ENCODE data around the gene USP3.

USP3 gene

GRCh38 chr15:63595688-63596087 lies 91.3 kb downstream of the USP3 start:
- DNase-seq: no peak

GRCh38 chr15:63596676-63597037 lies 92.3 kb downstream of the USP3 start:
- DNase-seq: no peak

DNA sequence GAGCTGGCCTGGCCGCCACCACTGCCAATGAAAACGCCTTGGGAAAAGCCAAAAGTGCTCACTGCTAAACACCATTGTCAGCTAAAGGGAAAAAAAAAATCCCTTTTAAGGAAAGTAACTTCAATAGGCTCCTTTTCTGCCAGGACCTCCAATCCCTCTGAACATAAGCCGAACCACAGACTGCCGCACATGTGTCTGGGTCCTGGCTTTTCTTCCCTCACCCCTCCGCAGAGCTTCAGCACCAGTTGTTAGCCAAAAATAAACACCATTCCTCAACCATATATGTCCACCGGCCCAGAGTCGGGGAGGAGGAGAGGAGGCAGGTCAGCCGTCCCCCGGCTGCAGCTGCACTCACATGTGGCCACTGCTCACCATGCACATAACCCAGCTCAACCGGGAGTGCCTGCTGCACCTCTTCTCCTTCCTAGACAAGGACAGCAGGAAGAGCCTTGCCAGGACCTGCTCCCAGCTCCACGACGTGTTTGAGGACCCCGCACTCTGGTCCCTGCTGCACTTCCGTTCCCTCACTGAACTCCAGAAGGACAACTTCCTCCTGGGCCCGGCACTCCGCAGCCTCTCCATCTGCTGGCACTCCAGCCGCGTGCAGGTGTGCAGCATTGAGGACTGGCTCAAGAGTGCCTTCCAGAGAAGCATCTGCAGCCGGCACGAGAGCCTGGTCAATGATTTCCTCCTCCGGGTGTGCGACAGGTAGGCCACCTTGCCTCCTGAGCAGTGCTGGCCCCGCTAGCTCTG lies 92.8 kb downstream of the USP3 start, which contains the start of gene FBXL22:
TSS of gene FBXL22 (plus strand) at position 350 of the 753 bp plus-strand sequence. CDS start at position 356, 6 bp downstream.
- peak; percentile 28 for DNase-seq

DNA sequence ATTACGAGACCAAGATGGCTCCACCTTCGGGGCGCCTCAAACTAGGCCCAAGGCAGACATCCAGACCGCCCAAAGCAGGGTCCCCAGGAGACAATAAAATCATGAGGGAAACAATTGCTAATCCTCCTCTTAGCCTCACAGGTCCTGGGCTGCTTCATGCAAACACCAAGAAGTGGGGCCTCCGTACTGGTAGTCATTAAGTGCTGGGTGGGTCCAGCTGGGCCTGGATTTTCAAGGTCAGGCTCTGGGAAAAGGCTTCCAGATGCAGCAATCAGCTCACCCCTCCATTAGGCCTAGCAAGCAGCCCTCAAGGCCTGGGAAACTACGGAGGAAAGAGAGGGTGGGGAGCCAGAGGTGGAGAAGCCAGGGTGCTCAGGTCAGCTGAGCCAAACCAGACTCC lies 93.4 kb downstream of the USP3 start:
- DNase-seq: no peak

DNA sequence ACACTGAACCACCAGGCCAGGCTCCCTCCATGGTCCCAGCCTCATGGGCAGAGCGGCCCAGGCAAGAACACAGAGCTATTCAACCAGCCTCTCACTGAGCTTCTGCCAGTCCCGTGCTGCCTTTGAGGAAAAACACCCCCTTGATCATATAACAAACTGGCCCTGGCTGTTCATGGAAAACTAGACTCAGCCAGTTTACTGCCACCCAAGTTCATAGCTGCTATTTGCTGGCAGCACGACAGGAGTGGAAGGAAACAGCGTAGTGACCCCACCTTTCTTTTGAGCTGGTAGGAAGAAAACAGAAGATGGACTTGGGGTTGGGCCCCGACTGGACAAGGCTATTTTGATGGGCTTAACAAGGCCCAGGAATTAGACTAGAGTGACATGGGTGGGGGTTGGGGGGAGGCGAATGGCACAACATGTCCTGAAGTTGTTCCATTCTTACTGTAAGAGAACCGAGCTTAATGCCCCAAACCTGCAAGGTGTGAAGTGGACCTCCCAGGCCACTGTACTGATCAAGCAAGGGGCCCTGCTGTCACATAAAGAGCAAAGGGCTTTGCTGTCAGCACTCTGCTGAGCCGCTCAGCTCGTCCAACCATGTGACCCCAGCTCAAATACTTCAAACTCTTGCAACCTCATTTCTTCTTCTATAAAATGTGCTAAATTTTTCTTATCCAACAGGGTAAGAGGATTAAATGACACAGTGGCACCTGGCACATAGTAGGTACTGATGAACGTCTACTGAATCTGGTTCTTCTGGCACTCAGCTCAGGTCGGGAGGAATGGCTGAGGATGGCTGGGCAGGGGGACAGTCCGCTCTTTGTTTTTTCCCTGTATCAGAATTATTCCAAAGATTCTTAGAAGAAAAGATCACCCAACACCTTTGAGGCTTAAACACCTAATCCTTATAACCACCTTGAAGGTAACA lies 94.3 kb downstream of the USP3 start:
- DNase-seq: no peak

DNA sequence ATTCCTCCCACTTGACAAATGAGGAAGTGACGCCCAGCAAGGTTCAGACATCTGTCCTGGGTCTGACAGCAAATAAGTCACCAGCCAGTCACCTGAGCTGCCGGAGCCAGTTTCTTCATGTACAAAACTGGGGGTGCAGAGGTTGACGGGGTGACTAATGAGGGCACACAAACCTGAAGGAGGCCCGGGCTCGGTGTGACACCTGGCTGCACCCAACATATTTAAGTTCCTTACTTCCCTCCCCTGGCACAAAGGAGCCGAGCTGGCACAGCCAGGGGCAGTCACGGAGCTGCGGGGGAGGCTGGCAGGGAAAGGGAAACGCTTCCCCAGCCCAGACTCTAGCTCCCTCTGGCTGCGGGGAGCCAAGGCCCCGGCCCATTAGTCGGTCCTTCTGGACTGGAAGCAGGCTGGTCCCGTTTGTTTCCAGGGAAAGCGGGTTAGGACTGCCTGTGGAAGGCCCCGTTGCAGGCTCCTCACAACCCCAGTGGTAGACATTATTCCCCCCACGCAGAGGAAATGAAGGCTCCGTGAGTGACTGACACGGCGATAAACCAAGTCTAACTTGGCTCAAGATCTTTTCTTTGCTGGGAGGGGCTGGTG lies 95.1 kb downstream of the USP3 start:
- DNase-seq: no peak

DNA sequence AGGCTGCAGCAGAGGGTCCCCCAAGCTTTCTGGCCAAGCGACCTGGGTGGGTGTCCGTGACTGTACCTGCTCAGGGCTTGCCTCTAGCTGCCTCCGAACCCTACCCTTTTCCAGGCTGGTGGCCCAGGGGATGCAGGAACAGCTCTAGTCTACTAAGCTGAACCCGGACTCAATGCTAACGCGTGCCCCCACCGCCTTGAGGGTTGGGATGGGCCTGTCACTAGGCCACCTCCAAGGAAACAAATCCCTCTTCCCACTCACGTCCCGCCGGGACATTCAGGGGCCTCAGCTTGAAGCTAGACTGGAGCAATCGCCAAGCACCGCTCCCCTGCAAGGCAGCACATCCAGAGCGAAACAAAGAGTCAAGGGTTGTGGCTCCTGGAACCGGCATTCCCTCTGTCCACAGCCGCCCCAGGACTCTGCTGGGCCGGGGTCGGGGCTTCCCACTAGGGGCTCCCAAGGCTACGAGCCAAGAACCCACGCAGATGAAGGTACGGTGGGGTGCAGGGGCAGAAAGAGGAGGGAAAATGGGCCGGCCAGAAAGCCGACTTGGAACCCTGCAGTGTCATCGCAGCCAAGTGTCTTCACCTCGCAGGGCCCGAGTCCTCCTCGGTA lies 95.7 kb downstream of the USP3 start:
- DNase-seq: no peak

GRCh38 chr15:63600616-63601025 lies 96.2 kb downstream of the USP3 start:
- no peak for DNase-seq

DNA sequence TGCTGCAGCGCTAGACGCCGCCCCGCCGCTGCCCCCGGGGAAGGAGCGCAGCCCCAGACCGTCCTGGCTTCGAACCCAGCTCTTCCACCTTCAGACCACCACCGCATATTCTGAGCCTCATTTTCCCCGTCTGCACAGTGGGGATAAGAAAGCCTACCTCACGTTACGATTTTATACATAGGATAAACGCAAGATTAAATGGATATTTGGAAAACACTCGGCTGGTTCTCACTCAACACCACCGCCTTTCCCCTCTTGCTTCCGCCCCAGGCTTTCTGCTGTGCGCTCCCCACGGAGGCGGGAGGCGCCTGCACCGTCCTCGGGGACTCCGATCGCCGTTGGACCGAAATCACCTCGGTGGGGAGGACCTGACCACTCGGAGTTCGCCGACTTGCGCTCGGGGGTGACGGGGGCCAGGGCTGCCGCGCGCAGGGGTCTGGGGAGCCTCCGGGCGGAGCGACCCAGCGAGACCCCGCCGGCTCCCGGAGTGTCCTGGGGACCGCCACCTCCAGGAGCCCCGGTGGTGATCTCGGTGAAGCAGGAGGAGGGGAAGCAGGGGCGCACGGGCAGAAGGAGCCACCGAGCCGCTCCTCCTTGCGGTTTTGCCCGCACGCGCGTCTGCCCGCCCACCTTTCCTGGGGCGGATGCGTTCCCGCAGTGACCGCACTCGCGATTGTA lies 96.8 kb downstream of the USP3 start:
- no peak for DNase-seq

DNA sequence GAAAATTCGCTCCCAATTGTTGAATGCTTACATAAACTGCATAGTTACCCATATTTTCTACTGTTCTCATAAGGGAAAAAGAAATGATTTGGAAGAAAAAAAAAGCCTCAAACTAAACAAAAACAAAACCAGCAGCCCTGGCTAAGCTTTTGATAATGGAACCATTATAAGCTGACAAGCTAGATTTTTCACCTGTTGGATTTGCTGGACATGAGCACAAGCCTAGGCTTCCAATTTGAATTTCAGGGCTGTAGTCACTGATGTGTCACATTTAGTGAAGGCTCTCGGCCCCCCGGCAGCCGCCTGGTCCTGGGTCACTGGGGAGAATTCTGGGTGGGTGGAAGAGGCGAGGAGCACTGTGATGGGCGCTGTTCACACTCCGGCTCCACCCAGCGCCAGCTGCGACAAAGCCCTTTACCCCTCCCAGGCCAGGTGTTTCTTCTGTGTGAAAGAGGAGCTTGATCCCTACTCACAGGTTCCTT lies 97.4 kb downstream of the USP3 start:
- DNase-seq: peak; percentile 38

DNA sequence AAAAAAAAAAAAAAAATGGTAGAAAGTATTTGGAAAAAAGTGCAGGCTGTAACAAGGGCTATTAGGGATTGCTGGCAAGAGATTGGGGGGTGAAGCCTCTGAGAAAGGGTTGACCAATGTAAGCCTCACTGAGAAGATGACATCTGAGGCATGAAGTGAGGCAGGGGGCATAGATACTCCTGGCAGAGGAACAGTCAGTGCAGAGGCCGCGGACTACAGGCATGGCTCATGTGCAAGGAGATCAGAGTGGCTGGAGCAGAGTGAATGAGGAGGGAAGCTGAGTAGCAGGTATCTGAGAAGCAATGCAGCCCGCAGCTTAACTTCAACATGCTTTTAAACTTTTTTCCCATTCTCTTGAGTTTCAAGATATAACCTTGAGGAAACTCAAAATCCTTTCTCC lies 98.2 kb downstream of the USP3 start:
- DNase-seq: no peak

GRCh38 chr15:63603516-63603915 lies 99.1 kb downstream of the USP3 start:
- no peak for DNase-seq

DNA sequence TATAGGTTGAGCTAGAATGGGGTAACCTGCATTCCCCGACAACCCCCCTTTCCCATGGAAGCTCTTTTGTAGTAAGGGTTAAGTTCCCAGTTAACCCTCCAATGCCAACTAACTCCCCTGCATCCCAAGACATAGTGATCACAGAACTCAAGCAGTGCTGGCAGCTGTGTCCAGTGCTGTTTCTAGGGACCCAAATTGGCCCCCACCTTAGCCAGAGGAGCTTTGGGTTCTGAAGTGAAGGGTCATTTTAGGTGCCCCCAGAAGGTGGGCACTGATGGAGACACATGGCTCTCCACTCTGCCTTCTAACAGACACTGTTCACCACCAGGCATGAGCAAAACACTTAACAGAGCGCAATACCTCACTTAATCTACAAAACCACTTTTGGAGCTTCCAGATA lies 99.9 kb downstream of the USP3 start:
- no peak for DNase-seq

- no peak for DNase-seq
Measured at GRCh38 chr15:63605036-63605435, 100.6 kb downstream of the USP3 start.

- no peak for DNase-seq
Measured at GRCh38 chr15:63605816-63606215, 101.4 kb downstream of the USP3 start.

DNA sequence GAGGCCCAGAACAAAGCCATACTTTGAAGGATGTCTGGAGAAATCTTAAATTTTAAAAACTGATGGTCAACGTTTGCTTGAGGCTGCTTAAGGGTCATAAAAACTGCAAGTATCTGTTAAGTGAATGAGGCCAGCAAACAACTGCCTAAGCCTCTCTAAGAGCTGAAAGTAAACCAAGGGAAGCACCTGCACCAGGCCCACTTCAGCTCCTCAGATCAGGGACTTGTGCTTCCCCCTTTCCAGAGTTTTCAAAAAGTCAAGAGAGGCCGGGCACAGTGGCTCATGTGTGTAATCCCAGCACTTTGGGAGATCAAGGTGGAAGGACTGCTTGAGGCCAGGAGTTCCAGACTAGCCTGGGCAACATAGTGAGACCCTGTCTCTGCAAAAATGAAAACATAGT lies 101.9 kb downstream of the USP3 start:
- no peak for DNase-seq

DNA sequence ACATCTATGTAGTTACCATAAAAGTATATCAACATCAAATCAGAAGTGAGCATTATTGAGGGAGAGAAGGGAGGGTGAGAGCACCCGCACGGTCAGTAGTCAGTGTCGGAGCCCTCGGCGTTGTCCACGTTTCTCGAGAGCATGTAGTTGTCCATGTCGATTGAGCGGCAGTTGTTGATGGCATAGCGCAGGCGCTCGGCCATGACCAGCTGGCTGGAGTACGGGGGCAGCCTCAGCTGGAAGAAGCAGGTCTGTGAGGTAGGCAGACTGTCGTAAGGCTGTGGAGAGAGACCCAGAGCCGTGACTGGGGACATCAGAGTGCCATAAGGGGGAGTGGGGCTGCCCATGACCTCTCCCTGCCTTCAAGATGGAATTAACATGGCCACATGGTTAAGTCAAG lies 104.6 kb downstream of the USP3 start:
- DNase-seq: no peak

GRCh38 chr15:63609448-63609847 lies 105.1 kb downstream of the USP3 start:
- DNase-seq: no peak

DNA sequence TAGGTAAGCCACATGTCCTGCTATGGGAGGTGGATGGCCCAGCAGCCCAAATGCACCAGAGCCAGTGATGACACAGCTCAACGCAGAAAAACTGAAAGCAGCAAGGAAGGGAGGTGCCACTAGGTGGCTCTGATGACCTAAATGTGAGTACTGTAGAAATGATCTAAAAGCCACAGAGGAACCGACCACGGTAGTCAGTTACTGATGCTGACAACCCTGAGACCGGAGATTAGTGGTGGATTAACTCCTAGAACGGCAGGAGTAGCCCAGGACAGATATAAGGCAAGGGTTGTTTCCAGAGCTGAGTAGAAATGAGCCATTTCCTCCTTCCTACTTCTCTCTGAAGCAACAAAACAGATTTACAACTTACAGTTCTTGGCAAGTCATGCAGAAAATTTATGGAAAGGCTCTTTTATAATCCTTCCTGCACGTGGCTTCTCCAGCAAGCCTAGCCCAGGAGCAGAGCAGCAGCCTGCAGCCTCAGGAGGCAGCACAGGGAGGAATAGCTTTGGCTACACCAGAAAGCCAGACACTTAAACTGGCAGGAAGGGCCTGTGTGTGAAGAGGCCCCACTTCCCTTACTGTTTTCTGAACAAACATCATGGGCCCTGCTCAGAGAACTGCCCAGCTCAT lies 105.9 kb downstream of the USP3 start:
- DNase-seq: peak; percentile 52

DNA sequence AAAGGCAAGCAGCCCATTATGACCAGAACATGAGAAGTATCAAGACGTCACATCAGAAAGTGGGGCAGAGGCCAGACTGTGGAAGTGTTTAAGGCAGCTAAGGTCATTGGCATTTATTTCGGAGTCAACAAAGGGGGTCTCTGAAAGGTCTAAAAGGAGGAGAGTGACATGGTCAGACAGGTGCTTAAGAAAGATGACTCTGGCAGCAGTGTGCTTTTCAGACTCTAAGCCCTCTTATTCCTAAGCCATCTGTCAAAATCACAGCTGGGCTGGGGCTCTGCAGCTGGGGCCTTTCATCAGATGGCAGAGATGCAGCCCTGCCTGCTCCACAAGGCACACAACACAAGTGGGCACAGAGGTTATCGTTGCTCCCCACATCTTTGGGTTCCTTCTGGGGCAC lies 106.8 kb downstream of the USP3 start:
- DNase-seq: no peak

GRCh38 chr15:63612300-63612699 lies 107.9 kb downstream of the USP3 start:
- no peak for DNase-seq

DNA sequence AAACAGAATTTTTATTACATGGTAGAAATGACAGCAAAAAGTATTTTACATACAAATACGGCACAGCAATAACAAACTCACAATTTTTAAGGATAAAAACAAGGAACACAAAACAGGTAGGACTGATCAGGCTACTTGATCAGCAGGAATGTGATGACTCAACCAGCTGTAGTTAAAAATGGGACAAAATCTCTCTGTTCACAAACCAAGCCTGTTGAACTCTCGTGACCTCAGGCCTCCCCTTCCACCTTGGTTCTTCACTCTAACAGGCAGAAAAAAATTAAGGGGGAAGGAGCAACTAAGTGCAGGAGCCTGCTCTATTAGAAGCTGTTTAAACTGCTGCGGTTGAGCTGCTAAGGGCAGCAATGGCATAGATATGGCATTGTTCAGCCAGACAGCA lies 111.5 kb downstream of the USP3 start:
- no peak for DNase-seq
